Activated T-cell treated with anti-CD3 and anti-CD28 coated beads, Interleukin-2, amount 50 U/mL, for 48 hours (primary cell): ENCODE data around the gene SKAP2.

Source experiments
- DNase-seq, 2 experiments: peaks; one replicate each; pipeline ENCODE4 v3.0.0-alpha.2; 2020

SKAP2 gene

GRCh38 chr7:26864309-26865093 is at the start of gene SKAP2:
Gene SKAP2, minus strand, starts transcription at chr7:26864590. Its CDS starts 161 bp downstream, at chr7:26864429.
- DNase-seq: peak; percentile 91 to 94

- no peak for DNase-seq
Measured at GRCh38 chr7:26912933-26913536, 48.6 kb upstream of the SKAP2 start.

DNA sequence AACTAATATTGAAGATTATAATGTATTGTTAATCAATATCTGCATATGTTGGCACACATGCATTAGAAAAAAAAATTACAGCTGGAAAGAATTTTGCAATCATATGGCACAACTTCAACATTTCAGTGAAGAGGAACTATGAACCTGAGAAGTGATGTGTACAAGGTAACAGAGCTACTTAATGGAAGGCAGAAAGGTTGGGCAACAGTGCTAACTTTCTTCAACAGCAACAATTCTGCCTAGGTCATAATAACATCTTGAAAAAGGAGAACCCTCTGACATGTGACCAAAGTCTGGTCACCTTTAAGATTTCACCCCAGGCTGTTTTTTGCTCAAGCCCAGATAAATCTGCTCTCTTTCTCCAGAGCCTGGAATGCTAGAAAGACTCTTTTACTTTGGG is 47.9 kb upstream of the SKAP2 start:
- no peak for DNase-seq

- no peak for DNase-seq
Measured at GRCh38 chr7:26910221-26910620, 45.8 kb upstream of the SKAP2 start.

GRCh38 chr7:26900251-26900650 is 35.9 kb upstream of the SKAP2 start:
- no peak for DNase-seq

- no peak for DNase-seq
Measured at GRCh38 chr7:26899519-26899918, 35.1 kb upstream of the SKAP2 start.

DNA sequence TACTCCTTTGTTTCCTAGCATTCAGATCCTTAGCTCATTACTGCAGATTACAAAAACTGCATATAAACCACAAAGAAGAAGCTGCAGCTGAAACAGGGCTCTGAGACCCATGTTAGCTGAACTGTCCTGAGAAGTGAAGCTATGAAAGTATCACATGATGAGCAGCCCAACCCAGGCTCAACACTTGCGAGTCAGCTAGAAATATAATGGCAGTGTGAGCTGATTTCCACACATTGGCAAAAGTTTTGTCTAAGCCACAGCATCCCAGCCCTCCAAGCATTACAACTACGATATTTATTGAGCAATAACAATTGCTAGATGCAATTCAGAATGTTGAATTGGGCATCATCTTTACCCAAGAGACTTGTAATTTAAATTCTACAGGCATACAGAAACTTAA is 34.5 kb upstream of the SKAP2 start:
- no peak for DNase-seq

GRCh38 chr7:26897928-26898327 is 33.5 kb upstream of the SKAP2 start:
- no peak for DNase-seq

DNA sequence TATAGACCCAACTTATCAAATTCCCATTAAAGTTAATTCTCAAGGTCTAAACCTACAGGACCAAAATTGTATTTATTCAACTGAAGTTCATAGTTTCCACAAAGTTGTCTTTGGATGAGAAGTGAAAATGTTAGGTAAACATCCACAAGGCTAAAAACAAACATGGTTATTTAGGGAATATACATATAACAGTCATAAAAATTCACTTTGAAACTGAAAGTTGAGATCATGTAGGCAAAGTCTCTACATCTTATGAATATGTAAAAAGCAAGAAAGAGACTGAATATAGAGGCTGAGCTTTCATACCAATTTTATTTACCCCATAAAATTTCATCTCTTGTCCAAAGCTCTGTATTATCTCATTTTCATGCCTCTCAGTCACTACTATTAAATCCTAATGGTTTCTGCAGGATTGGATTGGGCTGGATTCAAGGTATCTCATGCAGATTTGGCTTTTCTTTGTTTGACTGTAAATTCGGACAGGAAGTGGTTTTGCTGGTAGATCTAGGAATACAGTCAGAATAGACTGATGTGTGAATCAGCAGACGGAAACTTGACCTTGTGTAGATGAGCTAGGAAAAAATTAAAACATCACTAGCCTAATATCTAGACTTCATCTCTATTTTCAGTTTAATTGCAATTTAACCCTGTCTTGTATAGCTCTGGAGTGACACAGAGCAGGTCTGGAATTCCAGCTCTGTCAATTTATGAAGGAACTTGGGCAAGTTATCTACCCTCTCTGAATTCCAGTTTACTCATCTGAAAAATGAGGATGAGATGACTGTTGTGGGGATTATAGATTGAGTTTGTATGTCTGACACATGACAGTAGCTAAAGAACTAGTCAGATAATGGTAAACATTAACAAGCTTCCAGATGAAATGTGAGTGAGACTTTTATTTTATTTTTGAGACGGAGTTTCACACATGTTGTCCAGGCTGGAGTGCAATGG is 27.3 kb upstream of the SKAP2 start:
- no peak for DNase-seq

GRCh38 chr7:26880852-26881251 is 16.5 kb upstream of the SKAP2 start:
- DNase-seq: no peak

DNA sequence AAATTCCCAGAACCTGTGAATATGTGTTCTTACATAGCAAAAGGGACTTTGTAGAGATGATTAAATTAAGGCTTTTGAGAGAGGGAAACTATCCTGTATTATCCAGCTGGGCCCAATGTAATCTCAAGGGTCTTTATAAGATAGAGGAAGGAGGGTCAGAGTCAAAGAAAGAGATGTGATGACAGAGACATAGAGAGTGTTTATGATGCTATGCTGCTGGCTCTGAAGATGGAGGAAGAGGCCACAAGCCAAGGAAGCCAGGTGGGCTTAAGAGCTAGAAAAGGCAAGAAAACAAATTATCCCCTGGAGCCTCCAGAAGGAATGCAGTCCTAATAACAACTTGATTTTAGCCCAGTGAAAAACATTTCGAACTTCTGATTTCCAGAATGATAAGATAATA is 15.3 kb upstream of the SKAP2 start:
- no peak for DNase-seq

DNA sequence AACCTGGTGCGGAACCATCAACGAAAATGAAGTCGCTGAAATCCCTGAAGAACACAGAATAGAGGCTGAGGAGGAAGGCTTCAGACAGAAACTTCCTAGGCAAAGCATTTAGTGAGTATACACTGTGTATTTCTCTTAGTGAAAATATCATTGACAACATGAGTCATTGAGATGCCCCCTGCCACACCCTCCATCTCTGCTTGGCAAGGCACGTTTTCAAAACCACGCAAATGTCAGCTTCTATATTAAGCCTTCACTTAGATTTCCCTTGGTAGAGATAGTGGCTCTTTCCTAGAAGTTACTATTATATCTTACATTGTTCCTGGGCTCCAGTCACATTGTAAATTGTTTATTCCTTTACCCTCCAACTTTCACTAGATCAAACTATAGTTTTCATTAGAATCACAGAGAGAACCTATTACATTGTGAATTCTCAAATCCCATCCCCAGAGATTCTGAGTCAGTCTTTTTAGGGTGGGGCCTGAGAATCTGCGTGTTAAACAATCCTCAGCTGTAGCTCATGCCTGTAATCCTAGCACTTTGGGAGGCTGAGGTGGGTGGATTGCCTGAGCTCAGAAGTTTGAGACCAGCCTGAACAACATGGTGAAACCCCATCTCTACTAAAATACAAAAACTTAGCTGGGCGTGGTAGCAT is 4.6 kb upstream of the SKAP2 start:
- no peak for DNase-seq

DNA sequence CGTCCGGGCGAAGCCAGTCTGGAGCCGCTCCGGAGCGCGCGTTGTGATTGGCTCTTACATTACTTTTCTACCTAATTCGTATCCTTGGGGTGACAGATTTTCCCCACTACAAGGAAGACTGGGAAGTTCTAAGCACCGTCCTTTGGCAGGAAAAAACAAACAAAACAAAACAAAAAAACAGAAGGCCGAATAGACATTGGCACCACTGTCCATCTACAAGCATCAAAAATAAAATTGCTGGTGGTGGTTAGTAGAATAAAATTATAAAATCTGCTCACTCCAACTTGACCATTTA is 651 bp upstream of the SKAP2 start:
- DNase-seq: no peak

- no peak for DNase-seq
Measured at GRCh38 chr7:26863518-26864308, 677 bp downstream of the SKAP2 start.

- no peak for DNase-seq
Measured at GRCh38 chr7:26862834-26863233, 1.6 kb downstream of the SKAP2 start.

GRCh38 chr7:26861050-26861449 is 3.3 kb downstream of the SKAP2 start:
- no peak for DNase-seq

- no peak for DNase-seq
Measured at GRCh38 chr7:26860361-26860760, 4.0 kb downstream of the SKAP2 start.

DNA sequence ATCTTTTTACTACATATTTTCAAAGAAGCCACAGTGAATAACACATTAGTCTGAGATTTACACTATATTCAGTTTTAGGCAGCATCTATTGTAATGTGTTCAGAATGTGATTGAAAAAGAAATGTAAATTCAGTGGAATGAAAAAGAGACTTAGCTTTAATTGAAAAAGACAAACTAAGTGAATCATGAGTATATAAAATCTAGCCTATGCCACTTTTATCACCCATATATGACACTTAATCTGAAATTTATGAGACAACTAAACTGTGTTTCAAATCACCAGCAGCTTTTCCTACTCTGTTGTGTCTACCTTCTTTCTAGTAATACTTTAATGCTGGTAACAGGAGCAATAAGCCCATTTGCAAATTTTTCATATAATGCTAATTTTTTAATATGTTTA is 4.7 kb downstream of the SKAP2 start:
- DNase-seq: no peak

DNA sequence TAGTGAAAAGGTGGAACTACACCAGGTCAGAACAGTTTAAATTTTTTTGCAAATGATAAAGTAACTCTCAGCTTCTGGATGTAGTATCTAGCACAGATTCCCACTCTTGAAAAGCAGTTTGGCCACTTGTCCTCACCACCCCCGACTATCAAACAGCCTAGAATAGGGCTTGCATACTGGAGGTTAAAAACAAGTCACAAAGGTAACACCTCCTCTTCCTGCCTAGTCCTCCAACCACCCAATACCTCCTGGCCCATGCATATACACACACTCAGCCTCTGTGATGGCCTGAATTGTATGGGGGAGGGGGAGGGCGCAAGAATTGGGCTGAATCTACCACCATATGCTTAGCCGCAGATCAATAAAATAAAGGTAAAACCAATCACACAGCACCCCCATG is 5.7 kb downstream of the SKAP2 start:
- DNase-seq: no peak

DNA sequence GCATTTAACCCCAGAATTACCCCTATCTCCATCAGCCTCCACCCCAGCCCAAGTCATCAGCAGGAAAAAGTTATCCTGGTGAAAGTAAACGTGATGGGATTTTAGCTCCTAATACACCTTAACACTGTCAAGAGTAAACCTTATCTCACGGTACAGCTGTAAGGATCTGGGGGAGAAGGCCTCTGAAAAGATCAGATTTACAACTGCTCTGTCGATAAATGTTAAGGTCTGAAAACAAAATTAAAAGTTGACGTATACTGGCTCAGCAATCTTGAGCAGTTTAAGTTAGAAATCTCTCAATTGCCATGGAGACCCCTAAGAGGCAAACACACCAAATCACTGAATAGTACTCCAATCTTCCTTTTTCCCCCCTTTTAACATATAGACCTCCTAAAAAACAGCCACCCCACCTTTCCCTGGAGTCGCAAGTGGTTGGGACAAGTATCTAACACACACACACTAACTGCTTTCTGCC is 6.1 kb downstream of the SKAP2 start:
- no peak for DNase-seq

DNA sequence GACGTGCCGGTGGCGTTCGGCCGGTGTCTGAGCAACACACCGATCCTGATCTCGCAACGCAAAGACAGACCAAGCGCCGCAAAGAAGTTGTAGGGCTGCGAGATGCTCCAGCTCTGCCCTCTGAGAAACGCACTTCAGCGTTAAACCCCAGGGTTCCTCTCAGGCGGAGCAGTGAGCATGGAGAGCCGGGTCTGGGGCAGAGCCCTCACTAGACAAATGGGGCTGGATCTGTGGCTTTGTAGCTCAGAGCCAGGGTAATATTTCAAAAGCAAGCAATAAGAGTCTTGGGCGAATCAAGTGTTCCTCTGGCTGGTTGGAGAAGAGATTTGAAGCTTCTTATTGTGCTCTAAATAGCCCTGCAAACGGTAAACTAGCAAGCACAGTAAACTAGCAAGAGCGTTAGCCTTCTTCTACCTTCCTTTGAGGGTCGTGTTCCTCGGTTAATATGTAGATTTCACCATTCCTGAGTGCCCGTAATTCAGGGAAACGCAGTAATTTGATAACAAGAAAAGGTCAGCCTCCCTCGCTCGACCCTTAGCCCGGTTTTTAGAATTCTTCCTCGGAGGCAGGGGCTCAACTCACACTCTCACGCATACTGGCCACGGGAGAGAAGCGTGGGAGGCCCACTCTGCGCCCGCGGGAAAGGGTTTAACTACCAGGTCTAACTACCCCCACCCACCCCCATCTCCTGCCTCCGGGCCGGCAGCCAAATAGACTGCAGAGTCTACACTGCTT is 6.7 kb downstream of the SKAP2 start:
- no peak for DNase-seq

- DNase-seq: no peak
Measured at GRCh38 chr7:26857170-26857505, 7.3 kb downstream of the SKAP2 start.
